Measurements from ENCODE around the gene FAM222B. TPM values are rescaled to one million over a fixed set of nuclear protein-coding genes. Genes with fewer than 3 reads are reported as not detected.
"Not testable (repeated sequence)": the region's sequence is repeated elsewhere in the genome, so short reads cannot be mapped to it uniquely, and the experiment has no call there.

FAM222B gene
- total RNA-seq, 4 donors from 2014 or later = 28.1 to 55.8 (median 44.6) TPM

- H3K9me3 ChIP-seq = no peaks in the 10 kb centered on the region
- peaks cover 0 to 4% (median 0%) of the 10 kb centered on the region in 3 donors for H3K36me3 ChIP-seq
- H3K27ac ChIP-seq = no peak overlapping the region
- H3K4me3 ChIP-seq = no peak overlapping the region
- TF ChIP-seq, protein P1, sequence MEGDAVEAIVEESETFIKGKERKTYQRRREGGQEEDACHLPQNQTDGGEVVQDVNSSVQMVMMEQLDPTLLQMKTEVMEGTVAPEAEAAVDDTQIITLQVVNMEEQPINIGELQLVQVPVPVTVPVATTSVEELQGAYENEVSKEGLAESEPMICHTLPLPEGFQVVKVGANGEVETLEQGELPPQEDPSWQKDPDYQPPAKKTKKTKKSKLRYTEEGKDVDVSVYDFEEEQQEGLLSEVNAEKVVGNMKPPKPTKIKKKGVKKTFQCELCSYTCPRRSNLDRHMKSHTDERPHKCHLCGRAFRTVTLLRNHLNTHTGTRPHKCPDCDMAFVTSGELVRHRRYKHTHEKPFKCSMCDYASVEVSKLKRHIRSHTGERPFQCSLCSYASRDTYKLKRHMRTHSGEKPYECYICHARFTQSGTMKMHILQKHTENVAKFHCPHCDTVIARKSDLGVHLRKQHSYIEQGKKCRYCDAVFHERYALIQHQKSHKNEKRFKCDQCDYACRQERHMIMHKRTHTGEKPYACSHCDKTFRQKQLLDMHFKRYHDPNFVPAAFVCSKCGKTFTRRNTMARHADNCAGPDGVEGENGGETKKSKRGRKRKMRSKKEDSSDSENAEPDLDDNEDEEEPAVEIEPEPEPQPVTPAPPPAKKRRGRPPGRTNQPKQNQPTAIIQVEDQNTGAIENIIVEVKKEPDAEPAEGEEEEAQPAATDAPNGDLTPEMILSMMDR (IDR thresholded peaks at IDR 0.05) = no peak
- no peak for TF ChIP-seq POLR2A (IDR thresholded peaks at IDR 0.05)
- H3K27me3 ChIP-seq = no peaks in the 10 kb centered on the region
- peaks cover 0 to 6% (median 0%) of the 10 kb centered on the region in 4 donors for H3K4me1 ChIP-seq
- no peak for DNase-seq
These were observed 49.5 kb downstream of the FAM222B start for GRCh38 chr17:28792877-28793661.

DNA sequence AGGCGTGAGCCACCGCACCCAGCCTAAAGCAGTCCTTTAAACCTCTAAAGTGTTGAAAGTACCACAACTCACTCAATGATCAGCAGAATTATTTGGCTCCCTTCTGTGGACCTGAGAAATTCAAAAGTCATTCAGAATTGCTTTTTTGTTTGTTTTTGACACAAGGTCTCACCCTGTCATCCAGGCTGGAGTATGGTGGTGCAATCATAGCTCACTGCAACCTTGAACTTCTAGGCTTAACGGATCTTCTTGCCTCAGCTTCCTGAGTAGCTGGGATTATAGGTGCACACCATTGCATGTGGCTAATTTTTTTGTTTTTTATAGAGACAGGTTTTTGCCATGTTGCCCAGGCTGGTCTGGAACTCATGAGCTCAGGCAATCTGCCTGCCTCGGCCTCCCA, 54.5 kb downstream of the FAM222B start:
- H3K27me3 ChIP-seq = no peaks in the 10 kb centered on the region
- no peak overlapping the region for H3K27ac ChIP-seq
- no peak overlapping the region for H3K4me3 ChIP-seq
- no peaks in the 10 kb centered on the region for H3K9me3 ChIP-seq
- DNase-seq = no peak
- TF ChIP-seq POLR2A (IDR thresholded peaks at IDR 0.05) = no peak
- TF ChIP-seq, protein P1 (IDR thresholded peaks at IDR 0.05) = no peak
- H3K36me3 ChIP-seq = peaks cover 0 to 4% (median 0%) of the 10 kb centered on the region in 3 donors
- H3K4me1 ChIP-seq = no peaks in the 10 kb centered on the region

DNA sequence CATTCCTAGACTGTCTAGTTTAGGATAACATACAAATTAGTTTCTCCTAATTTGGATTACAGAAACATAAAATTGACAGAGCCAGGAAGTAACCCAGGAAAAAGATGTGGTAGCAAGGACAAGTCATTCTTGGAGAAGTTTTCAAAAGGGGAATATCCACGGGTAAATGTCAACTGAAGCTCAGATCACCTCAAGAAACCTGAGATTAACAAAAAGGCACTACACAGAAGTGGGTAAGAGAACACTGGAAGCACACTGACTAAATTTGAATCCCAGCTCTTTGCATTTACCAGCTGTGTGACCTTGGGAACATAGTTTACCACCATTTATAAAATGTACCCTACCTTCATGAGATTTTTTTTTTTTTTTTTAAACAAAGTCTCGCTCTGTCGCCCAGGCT, 59.4 kb downstream of the FAM222B start:
- Histone ChIP-seq H3K27me3 (no peaks in the 10 kb centered on the region), H3K9me3 (no peaks in the 10 kb centered on the region), H3K27ac (no peak overlapping the region), H3K4me1 (no peaks in the 10 kb centered on the region), H3K36me3 (peaks cover 0 to 4% (median 0%) of the 10 kb centered on the region in 3 donors), H3K4me3 (no peak overlapping the region)
- DNase-seq = no peak
- TF ChIP-seq, protein P1 (IDR thresholded peaks at IDR 0.05) = no peak
- TF ChIP-seq POLR2A (IDR thresholded peaks at IDR 0.05) = no peak

DNA sequence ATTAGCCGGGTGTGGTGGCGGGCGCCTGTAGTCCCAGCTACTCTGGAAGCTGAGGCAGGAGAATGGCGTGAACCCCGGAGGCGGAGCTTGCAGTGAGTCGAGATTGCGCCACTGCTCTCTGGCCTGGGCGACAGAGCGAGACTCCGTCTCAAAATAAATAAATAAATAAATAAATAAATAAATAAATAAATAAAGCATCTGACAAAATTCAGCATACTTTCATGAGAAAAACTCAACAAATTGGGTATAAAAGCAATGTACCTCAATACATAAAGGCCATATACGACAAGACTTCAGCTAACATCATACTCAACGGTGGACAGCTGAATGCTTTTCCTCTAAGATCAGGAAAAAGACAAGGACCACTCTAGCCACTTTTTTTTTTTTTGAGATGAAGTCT, 63.0 kb downstream of the FAM222B start:
- not testable (repeated sequence) for H3K9me3 ChIP-seq, H3K36me3 ChIP-seq, DNase-seq, H3K4me1 ChIP-seq, H3K4me3 ChIP-seq, H3K27ac ChIP-seq, H3K27me3 ChIP-seq

GRCh38 chr17:28777178-28777577, 65.4 kb downstream of the FAM222B start:
- H3K36me3 ChIP-seq = peaks cover 0 to 7% (median 0%) of the 10 kb centered on the region in 3 donors
- no peaks in the 10 kb centered on the region for H3K4me1 ChIP-seq
- no peak overlapping the region for H3K27ac ChIP-seq
- no peaks in the 10 kb centered on the region for H3K27me3 ChIP-seq
- H3K4me3 ChIP-seq = no peak overlapping the region
- no peaks in the 10 kb centered on the region for H3K9me3 ChIP-seq
- DNase-seq = no peak
- TF ChIP-seq, protein P1 (IDR thresholded peaks at IDR 0.05) = no peak
- TF ChIP-seq POLR2A (IDR thresholded peaks at IDR 0.05) = no peak

GRCh38 chr17:28774206-28774605, 68.4 kb downstream of the FAM222B start:
- H3K27me3 ChIP-seq = no peaks in the 10 kb centered on the region
- H3K27ac ChIP-seq = no peak overlapping the region
- peaks cover 0 to 9% (median 0%) of the 10 kb centered on the region in 3 donors for H3K36me3 ChIP-seq
- no peak overlapping the region for H3K4me3 ChIP-seq
- DNase-seq = no peak
- H3K4me1 ChIP-seq = no peaks in the 10 kb centered on the region
- TF ChIP-seq POLR2A (IDR thresholded peaks at IDR 0.05) = no peak
- TF ChIP-seq, protein P1 (IDR thresholded peaks at IDR 0.05) = no peak
- no peaks in the 10 kb centered on the region for H3K9me3 ChIP-seq
